HG02840 (cell line): ENCODE data around the gene NIT1.

ENCODE experiments used
- ATAC-seq: cut with Tn5 transposase; IDR thresholded peaks from one replicate; pipeline ENCODE4 v1.9.1; 2021; ENCODE audit warnings: mild to moderate bottlenecking, moderate library complexity, moderate number of reproducible peaks; ENCODE audit not compliant: unreplicated experiment, low FRiP score

NIT1 gene

GRCh38 chr1:161117759-161118581 lies at the start of gene NIT1, which contains the start of gene PFDN2:
Gene NIT1 (plus strand): TSS chr1:161118105. CDS start chr1:161118177, 72 bp downstream.
Gene PFDN2 (minus strand): TSS chr1:161118037. CDS start chr1:161118026, 11 bp downstream.
- peak; percentile 71 for ATAC-seq

- peak; percentile 45 for ATAC-seq
These were observed 49.3 kb upstream of the NIT1 start for GRCh38 chr1:161068306-161069234.

- no peak for ATAC-seq
These were observed 48.7 kb upstream of the NIT1 start for GRCh38 chr1:161069241-161069640.

- peak; percentile 81 for ATAC-seq
These were observed 48.1 kb upstream of the NIT1 start, which contains the start of gene ARHGAP30 for GRCh38 chr1:161069731-161070270. Gene ARHGAP30 (minus strand): TSS chr1:161069891. CDS start chr1:161069624, 267 bp downstream.

GRCh38 chr1:161070761-161071160 lies 47.1 kb upstream of the NIT1 start:
- no peak for ATAC-seq

GRCh38 chr1:161071886-161072371 lies 46.0 kb upstream of the NIT1 start:
- no peak for ATAC-seq

GRCh38 chr1:161072751-161073449 lies 45.0 kb upstream of the NIT1 start:
- no peak for ATAC-seq

- ATAC-seq: no peak
These were observed 44.3 kb upstream of the NIT1 start for GRCh38 chr1:161073474-161074121.

GRCh38 chr1:161074676-161075368 lies 43.1 kb upstream of the NIT1 start:
- no peak for ATAC-seq

- ATAC-seq: no peak
These were observed 41.5 kb upstream of the NIT1 start for GRCh38 chr1:161076410-161076809.

- ATAC-seq: no peak
These were observed 40.5 kb upstream of the NIT1 start for GRCh38 chr1:161077426-161077825.

- ATAC-seq: no peak
These were observed 38.3 kb upstream of the NIT1 start for GRCh38 chr1:161079436-161080110.

GRCh38 chr1:161080441-161081405 lies 37.2 kb upstream of the NIT1 start:
- ATAC-seq: no peak

GRCh38 chr1:161081519-161081918 lies 36.4 kb upstream of the NIT1 start:
- no peak for ATAC-seq

GRCh38 chr1:161082483-161082882 lies 35.4 kb upstream of the NIT1 start:
- ATAC-seq: no peak

GRCh38 chr1:161082996-161083747 lies 34.7 kb upstream of the NIT1 start:
- ATAC-seq: no peak
